Spleen (tissue), 11 donors: ENCODE measurements around the gene DOCK4. TPM values are rescaled to one million over a fixed set of nuclear protein-coding genes. Genes with fewer than 3 reads are reported as not detected.

Experiments used
- DNase-seq: peaks from one replicate; pipeline ENCODE4 v3.0.0-alpha.2; 2020
- H3K27ac ChIP-seq, 8 donors: fragments of 200-600 bp; sonication (generic) in 7 of 8; 1 replicate in 4 of 8; 2 replicates in 4 of 8; pipeline versions ENCODE4 v1.5.0 to v1.8.0; 2016 to 2021; ENCODE audit warnings: inconsistent platforms in 4 of 8, mild to moderate bottlenecking in 4 of 8, moderate library complexity in 1 of 8
- H3K27me3 ChIP-seq, 7 donors: fragments of 200-600 bp; sonication (generic) in 6 of 7; replicated peaks in 1 of 7; 1 replicate in 4 of 7; 2 replicates in 3 of 7; pipeline versions ENCODE4 v1.5.0 to v1.8.0; 2016 to 2021; ENCODE audit warnings: inconsistent platforms in 3 of 7, mild to moderate bottlenecking in 1 of 7
- H3K36me3 ChIP-seq, 6 donors: fragments of 200-600 bp; sonication (generic) in 5 of 6; 1 replicate in 4 of 6; 2 replicates in 2 of 6; pipeline versions ENCODE4 v1.5.0 to v1.8.0; 2016 to 2021; ENCODE audit warnings: inconsistent platforms in 2 of 6
- H3K4me1 ChIP-seq, 6 donors: fragments of 200-600 bp; sonication (generic) in 5 of 6; 1 replicate in 3 of 6; 2 replicates in 3 of 6; pipeline versions ENCODE4 v1.5.0 to v1.8.0; 2016 to 2021; ENCODE audit warnings: inconsistent platforms in 3 of 6
- H3K4me3 ChIP-seq, 8 donors: fragments of 200-600 bp; sonication (generic) in 7 of 8; 1 replicate in 4 of 8; 2 replicates in 4 of 8; pipeline versions ENCODE4 v1.5.0 to v1.8.0; 2016 to 2021; ENCODE audit warnings: inconsistent platforms in 4 of 8, mild to moderate bottlenecking in 4 of 8, moderate library complexity in 2 of 8
- H3K9me3 ChIP-seq, 8 donors: fragments of 200-600 bp; sonication (generic) in 7 of 8; 1 replicate in 4 of 8; 2 replicates in 4 of 8; pipeline versions ENCODE4 v1.5.0 to v1.8.0; 2016 to 2021; ENCODE audit warnings: inconsistent platforms in 4 of 8
- POLR2A ChIP-seq, 3 donors: fragments of 450-650 bp; IDR thresholded peaks; one replicate each; pipeline ENCODE4 v1.5.1; 2017; ENCODE audit warnings: antibody characterized with exemption in 3 of 3, mild to moderate bottlenecking in 1 of 3
- POLR2AphosphoS5 ChIP-seq, 3 donors: sonication (generic); formaldehyde crosslinking; IDR thresholded peaks; one replicate each; pipeline ENCODE4 v1.5.1; 2017; ENCODE audit warnings: antibody characterized with exemption in 3 of 3
- whole genome bisulfite sequencing, 5 donors: extraction: QIAGEN DNeasy Blood & Tissue Kit in 3 of 5; methylation state at CpG; one replicate each; pipeline versions ENCODE4 v1.1.5 to v1.1.7; 2013 to 2018; 5-methylcytosine and 5-hydroxymethylcytosine counted together
- intact Hi-C: fragments of 100-400 bp; cut with DNase I; formaldehyde crosslinking; loops from one replicate; pipeline ENCODE4 v1.15.0; 2023; ENCODE audit warnings: low total_unique reads
- polyA plus RNA-seq, 3 donors: library from polyadenylated mRNA; stranded (reverse); fragments of 200-250 nt; gene quantifications; one replicate each; pipeline ENCODE4 v1.2.1, GENCODE V29; 2013
- total RNA-seq, 7 donors: library from RNA; depleted of rRNA in 3 of 7; stranded (reverse); fragments of >200 nt in 3 of 7; fragmentation: NEBNext Ultra II Directional in 4 of 7; extraction: Animal tissue kit (Norgen Biotek cat#: 25700) in 4 of 7; gene quantifications; one replicate each; pipeline versions ENCODE4 v1.1.0 to v1.2.1, GENCODE V29; 2016 to 2021
- TF ChIP-seq, protein P1 (sequence below), 11 experiments: fragments of 200-600 bp in 7 of 11; fragments of 450-650 bp in 4 of 11; sonication (generic) in 4 of 11; IDR thresholded peaks in 8 of 11; conservative IDR thresholded peaks in 3 of 11; 1 replicate in 7 of 11; 2 replicates in 4 of 11; pipeline versions ENCODE4 v1.4.0 to v1.8.0; 2016 to 2021; ENCODE audit warnings: antibody characterized with exemption in 11 of 11, inconsistent platforms in 4 of 11, mild to moderate bottlenecking in 1 of 11
- donor health status: healthy with polysubstance abuse.
- donor health status: DM: no; HTN: no; CAD: no; lungs with moderate emphysema.
- donor health status: DM: no; HTN: no; CAD: no.
- donor health status: Bipolar disorder and iron deficiency.
- donor health status: healthy.
- donor health status: DM: no; HTN: no; CAD: no.
- donor health status: DM: yes; HTN: yes; CAD: no.

The DOCK4 gene
- total and polyA plus RNA-seq, 10 donors = 1.4 to 26.9 (median 14.2) TPM

DNA sequence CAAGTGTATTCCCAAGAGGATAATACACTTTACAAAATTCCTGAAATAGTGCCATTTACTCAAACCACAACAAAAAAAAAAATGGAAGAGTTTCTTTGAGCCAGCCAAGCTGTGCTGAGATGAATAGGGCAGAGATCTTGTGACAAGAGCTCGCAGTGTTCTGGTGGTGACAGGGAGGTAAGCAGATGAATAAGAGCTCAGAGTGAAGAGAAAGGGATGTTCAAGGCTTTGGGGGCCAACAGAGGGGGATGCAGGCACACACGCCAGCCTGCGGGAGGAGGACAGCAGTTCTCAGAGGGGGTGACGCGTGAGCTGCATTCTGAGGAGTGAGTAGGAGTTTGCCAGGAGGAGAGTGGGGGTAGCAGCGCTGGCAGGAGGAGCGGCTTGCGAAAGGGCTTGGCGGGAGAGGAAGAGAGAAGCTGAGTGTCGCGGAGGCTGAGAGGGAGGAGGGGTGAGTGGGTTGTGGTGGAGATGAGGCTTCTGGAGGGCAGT lies 449.5 kb downstream of the DOCK4 start:
- Histone ChIP-seq H3K9me3 (no peaks in the 10 kb centered on the region), H3K27ac (peak overlapping the region in 3 of 8 donors; percentile 13 to 51 (median 40)), H3K4me1 (no peaks in the 10 kb centered on the region), H3K27me3 (no peaks in the 10 kb centered on the region), H3K4me3 (no peak overlapping the region), H3K36me3 (no peaks in the 10 kb centered on the region)
- intact Hi-C loops = loop anchor here (10.0 kb wide), 2 partner anchors 658 to 738 kb away; no protein-coding TSS in a partner anchor
- no peak for DNase-seq
- TF ChIP-seq POLR2AphosphoS5 (IDR thresholded peaks at IDR 0.05) = peak; percentile 32 to 72 (median 53)
- TF ChIP-seq, protein P1, sequence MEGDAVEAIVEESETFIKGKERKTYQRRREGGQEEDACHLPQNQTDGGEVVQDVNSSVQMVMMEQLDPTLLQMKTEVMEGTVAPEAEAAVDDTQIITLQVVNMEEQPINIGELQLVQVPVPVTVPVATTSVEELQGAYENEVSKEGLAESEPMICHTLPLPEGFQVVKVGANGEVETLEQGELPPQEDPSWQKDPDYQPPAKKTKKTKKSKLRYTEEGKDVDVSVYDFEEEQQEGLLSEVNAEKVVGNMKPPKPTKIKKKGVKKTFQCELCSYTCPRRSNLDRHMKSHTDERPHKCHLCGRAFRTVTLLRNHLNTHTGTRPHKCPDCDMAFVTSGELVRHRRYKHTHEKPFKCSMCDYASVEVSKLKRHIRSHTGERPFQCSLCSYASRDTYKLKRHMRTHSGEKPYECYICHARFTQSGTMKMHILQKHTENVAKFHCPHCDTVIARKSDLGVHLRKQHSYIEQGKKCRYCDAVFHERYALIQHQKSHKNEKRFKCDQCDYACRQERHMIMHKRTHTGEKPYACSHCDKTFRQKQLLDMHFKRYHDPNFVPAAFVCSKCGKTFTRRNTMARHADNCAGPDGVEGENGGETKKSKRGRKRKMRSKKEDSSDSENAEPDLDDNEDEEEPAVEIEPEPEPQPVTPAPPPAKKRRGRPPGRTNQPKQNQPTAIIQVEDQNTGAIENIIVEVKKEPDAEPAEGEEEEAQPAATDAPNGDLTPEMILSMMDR (IDR thresholded peaks at IDR 0.05 in 8 of 11, conservative IDR thresholded peaks at IDR 0.05 in 3 of 11) = no peak
- TF ChIP-seq POLR2A (IDR thresholded peaks at IDR 0.05) = no peak
- WGBS, 5 donors = 60 to 72% (median 64%) methylated on average over 11 of the region's 11 CpGs

DNA sequence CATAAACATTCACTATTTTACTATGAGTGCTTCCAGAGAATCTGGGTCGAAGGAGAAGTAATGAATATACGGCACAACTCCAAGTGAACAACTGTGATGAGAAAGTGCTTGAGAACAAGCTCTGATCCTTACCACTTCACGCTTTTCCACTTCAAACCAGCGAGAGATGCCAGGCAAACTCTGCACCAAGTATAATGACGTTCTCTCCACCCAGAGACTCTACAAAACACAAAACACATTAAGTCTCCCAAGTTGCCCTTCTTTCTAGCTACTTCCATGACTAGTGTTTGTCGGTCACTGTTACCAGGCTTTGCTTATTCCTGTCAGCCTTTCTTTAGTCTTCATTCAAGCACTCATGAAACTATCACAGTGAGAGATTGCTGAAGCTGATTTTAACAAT lies 450.8 kb downstream of the DOCK4 start:
- WGBS, 5 donors = 71 to 93% (median 91%) methylated on average over 6 of the region's 6 CpGs
- no peak for DNase-seq
- Histone ChIP-seq H3K4me1 (no peaks in the 10 kb centered on the region), H3K36me3 (no peaks in the 10 kb centered on the region), H3K27ac (no peak overlapping the region), H3K9me3 (no peaks in the 10 kb centered on the region), H3K27me3 (no peaks in the 10 kb centered on the region), H3K4me3 (no peak overlapping the region)
- intact Hi-C loops = loop anchor here (10.0 kb wide), 2 partner anchors 659 to 739 kb away; no protein-coding TSS in a partner anchor
- TF ChIP-seq POLR2AphosphoS5 (IDR thresholded peaks at IDR 0.05) = no peak
- no peak for TF ChIP-seq POLR2A (IDR thresholded peaks at IDR 0.05)
- TF ChIP-seq, protein P1 (IDR thresholded peaks at IDR 0.05 in 8 of 11, conservative IDR thresholded peaks at IDR 0.05 in 3 of 11) = no peak

DNA sequence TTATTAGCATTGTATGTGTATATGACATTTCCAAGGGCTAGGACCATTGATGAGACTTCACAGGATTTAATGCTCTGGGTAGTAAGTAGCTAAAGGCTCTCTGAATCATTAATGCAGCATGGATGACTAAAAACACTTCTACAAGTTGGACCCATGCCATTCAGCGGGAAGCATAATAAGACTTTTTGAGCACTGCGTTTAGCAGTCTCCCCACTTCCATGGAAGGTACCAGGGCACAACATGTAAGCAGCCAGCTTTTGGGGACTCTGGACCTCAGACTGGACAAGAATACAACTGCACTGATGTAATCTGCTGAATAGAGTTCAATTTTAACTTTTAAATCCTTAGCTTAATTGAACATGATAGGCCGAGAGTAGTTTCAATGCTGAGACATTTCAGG lies 452.2 kb downstream of the DOCK4 start:
- DNase-seq = no peak
- Histone ChIP-seq H3K4me1 (no peaks in the 10 kb centered on the region), H3K4me3 (no peak overlapping the region), H3K27me3 (no peaks in the 10 kb centered on the region), H3K9me3 (no peaks in the 10 kb centered on the region), H3K36me3 (no peaks in the 10 kb centered on the region), H3K27ac (no peak overlapping the region)
- TF ChIP-seq POLR2A (IDR thresholded peaks at IDR 0.05) = no peak
- TF ChIP-seq POLR2AphosphoS5 (IDR thresholded peaks at IDR 0.05) = no peak
- TF ChIP-seq, protein P1 (IDR thresholded peaks at IDR 0.05 in 8 of 11, conservative IDR thresholded peaks at IDR 0.05 in 3 of 11) = no peak
- intact Hi-C loops = loop anchor here (10.0 kb wide), 2 partner anchors 661 to 741 kb away; no protein-coding TSS in a partner anchor
- WGBS, 5 donors = 87 to 97% (median 89%) methylated on average over 3 of the region's 3 CpGs

DNA sequence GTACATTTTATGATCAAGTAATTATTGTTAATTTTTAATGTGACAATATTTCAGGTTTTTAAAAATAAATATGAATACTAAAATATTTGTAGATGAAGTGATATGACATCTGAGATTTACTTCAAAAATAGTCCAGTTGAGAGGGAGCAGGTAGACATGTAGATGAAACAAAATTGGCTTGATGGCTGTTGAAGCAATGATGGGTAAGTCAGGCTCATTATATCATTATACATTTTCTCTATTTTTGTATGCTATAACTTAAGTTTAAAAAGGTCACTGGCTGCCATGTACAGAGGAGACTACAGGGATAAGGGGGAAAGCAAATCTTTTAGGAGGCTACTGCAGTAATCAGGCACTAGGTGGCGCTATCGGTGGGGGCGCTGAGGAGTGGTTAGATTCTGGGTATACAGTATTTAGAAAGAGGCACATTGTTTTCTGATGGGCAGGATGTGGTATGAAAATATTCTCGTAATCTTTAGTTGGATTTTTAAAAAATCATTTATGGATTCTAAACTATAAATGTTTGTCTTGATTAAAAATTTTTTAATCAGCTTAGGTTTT lies 454.1 kb downstream of the DOCK4 start:
- H3K9me3 ChIP-seq = no peaks in the 10 kb centered on the region
- 19 to 29% (median 19%) methylated on average over 4 of the region's 4 CpGs for whole genome bisulfite sequencing, 5 donors
- no peaks in the 10 kb centered on the region for H3K36me3 ChIP-seq
- H3K27ac ChIP-seq = no peak overlapping the region
- H3K4me3 ChIP-seq = no peak overlapping the region
- DNase-seq = peak; percentile 86
- intact Hi-C loops = loop anchor here (10.0 kb wide), 2 partner anchors 663 to 743 kb away; no protein-coding TSS in a partner anchor
- TF ChIP-seq, protein P1 (IDR thresholded peaks at IDR 0.05 in 8 of 11, conservative IDR thresholded peaks at IDR 0.05 in 3 of 11) = peak in 8 of 11 experiments; percentile 9 to 71 (median 64)
- TF ChIP-seq POLR2A (IDR thresholded peaks at IDR 0.05) = no peak
- no peaks in the 10 kb centered on the region for H3K4me1 ChIP-seq
- no peaks in the 10 kb centered on the region for H3K27me3 ChIP-seq
